IPS-11a (cell line): ENCODE measurements around the gene MALAT1.
"Not testable (repeated sequence)": the region's sequence is repeated elsewhere in the genome, so short reads cannot be mapped to it uniquely, and the experiment has no call there.

Experiments used
- H3K4me3 ChIP-seq: one replicate; pipeline ENCODE4 v1.5.1; 2013; ENCODE audit warnings: low read depth, low read length, control low read depth

The MALAT1 gene

GRCh38 chr11:65498977-65499712 lies at the start of gene MALAT1:
MALAT1 (plus strand) TSS chr11:65499045.
- peak within 1 kb of the TSS; percentile 99 for H3K4me3 ChIP-seq

- H3K4me3 ChIP-seq: not testable (repeated sequence)
Observed at GRCh38 chr11:65451301-65451700, 47.5 kb upstream of the MALAT1 start.

- H3K4me3 ChIP-seq: not testable (repeated sequence)
Observed at GRCh38 chr11:65452259-65452658, 46.6 kb upstream of the MALAT1 start.

DNA sequence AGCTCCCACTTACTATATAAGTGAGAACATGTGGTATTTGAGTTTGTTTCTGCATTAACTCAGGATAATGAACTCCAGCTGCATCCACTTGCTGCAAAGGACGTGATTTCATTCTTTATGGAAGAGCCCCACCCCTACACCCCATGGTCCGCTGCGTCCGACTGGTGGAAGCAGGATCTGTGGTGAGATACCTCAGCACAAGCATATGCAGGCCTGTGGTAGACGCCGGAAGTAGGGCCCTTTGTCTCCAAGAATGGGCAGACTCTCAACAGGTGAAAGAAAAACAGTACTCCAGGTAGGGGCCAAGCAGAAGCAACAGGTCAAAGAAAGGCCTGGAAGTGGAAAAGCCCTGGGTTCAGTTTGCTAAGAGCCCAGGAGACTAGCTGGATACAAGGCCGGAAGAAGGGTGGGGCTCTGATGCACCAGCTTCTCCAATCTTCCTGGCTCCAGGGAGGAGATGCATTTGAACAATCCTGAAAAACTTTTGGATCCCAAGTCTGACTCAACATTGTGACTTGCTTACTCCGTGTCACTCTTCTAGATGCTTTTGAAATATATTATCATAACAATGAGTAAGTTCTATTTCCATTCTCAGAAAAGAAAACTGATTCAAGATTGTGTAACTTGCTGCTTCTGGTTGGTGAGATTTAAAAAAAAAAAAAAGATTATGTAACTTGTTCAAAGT lies 45.9 kb upstream of the MALAT1 start:
- H3K4me3 ChIP-seq: no peak overlapping the region

DNA sequence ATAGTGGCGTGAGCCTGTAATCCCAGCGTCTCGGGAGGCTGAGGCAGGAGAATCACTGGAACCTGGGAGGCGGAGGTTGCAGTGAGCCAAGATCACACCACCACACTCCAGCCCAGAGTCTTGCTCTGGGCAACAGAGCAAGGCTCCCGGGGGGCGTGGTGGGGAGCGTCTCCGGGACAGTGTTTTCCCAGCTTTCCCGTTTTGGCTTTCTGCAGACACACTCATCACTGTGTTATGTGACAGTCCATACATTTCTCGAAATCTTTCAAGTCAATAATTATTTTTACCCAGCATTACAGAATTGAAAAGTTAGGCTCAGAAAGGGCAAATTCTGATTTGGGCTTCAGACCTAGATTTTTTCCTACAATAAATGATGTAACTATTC lies 44.5 kb upstream of the MALAT1 start:
- H3K4me3 ChIP-seq: no peak overlapping the region

GRCh38 chr11:65454696-65455456 lies 44.0 kb upstream of the MALAT1 start:
- H3K4me3 ChIP-seq: no peak overlapping the region

GRCh38 chr11:65456418-65456817 lies 42.4 kb upstream of the MALAT1 start:
- no peak overlapping the region for H3K4me3 ChIP-seq

- H3K4me3 ChIP-seq: no peak overlapping the region
Observed at GRCh38 chr11:65459552-65459951, 39.3 kb upstream of the MALAT1 start.

DNA sequence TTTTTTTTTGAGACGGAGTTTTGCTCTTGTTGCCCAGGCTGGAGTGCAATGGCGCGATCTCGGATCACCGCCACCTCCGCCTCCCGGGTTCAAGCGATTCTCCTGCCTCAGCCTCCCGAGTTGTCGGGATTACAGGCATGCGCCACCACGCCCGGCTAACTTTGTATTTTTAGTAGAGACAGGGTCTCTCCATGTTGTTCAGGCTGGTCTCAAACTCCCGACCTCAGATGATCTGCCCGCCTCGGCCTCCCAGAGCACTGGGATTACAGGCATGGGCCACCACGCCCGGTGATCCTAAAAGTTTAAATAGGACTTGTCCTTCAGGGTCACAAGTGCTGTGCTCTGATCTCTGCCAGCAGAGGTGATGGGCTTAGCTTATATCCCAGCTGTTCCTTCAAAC lies 33.4 kb upstream of the MALAT1 start:
- not testable (repeated sequence) for H3K4me3 ChIP-seq

DNA sequence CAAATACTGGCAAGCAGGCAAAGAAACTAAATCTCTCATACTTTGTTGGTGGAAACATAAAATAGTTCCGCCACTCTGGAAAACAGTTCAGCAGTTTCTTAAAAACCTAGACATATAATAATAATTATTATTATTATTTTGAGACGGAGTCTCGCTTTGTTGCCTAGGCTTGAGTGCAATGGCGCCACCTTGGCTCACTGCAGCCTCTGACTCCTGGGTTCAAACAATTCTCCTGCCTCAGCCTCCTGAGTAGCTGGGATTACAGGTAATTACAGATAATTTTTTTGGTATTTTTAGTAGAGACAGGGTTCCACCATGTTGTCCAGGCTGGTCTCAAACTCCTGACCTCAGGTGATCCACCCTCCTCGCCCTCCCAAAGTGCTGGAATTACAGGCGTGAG lies 31.5 kb upstream of the MALAT1 start:
- not testable (repeated sequence) for H3K4me3 ChIP-seq

GRCh38 chr11:65468874-65469333 lies 29.9 kb upstream of the MALAT1 start:
- H3K4me3 ChIP-seq: no peak overlapping the region

- no peak overlapping the region for H3K4me3 ChIP-seq
Observed at GRCh38 chr11:65470433-65471049, 28.3 kb upstream of the MALAT1 start.

DNA sequence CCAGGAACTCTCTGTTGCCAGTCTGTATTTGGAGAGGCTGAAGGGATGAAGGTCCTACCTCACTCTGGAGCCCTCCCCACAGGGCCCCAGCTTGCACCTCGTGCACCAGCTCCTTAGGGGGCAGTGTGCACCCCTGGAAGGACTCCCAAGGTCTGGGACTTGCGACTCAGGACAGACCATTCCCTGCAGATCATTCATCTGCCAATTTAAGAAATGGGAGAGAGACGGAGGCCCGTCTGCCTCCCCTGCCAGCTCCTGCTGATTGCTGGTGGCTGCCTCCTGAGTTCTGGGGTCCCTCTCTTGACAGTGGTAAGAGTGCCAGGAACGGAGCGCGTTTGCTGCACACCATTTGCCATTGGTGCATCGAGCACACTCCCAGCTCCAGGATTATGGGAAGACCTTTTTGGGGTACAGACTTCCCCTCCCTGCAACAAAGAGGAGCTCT lies 27.4 kb upstream of the MALAT1 start:
- no peak overlapping the region for H3K4me3 ChIP-seq

DNA sequence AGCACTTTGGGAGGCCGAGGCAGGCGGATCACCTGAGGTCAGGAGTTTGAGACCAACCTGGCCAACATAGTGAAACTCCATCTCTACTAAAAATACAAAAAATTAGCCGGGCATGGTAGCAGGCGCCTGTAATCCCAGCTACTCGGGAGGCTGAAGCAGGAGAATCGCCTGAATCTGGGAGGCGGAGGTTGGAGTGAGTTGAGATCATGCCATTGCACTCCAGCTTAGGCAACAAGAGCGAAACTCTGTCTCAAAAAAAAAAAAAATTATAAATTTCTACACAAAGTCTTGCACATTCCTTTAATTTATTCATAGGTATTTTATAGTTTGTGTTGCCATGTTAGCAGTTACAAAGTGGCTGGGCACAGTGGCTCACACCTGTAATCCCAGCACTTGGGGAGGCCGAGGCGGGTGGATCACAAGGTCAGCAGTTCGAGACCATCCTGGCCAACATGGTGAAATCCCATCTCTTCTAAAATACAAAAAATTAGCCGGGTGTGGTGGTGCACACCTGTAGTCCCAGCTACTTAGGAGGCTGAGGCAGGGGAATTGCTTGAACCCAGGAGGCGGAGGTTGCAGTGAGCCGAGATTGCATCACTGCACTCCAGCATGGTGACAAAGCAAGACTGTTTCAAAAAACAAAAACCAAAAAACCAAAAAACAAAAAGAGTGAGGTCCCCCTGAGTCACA lies 26.1 kb upstream of the MALAT1 start:
- not testable (repeated sequence) for H3K4me3 ChIP-seq

GRCh38 chr11:65473278-65473860 lies 25.5 kb upstream of the MALAT1 start:
- H3K4me3 ChIP-seq: no peak overlapping the region

DNA sequence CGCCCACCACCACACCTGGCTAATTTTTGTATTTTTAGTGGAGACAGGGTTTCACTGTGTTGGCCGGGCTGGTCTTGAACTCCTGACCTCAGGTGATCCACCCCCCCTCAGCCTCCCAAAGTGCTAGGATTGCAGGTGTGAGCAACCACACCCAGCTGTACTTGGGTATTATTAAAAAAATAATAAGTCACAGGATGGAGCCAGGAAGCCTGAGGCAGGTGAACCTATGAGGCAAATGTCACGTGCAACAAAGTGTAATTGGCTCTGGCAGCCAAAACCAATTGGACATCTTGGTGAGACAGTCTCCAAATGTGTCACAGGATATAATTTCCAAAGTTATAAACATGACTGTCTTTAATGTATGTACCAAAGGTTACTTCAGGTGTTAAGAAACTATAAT lies 24.0 kb upstream of the MALAT1 start:
- no peak overlapping the region for H3K4me3 ChIP-seq

DNA sequence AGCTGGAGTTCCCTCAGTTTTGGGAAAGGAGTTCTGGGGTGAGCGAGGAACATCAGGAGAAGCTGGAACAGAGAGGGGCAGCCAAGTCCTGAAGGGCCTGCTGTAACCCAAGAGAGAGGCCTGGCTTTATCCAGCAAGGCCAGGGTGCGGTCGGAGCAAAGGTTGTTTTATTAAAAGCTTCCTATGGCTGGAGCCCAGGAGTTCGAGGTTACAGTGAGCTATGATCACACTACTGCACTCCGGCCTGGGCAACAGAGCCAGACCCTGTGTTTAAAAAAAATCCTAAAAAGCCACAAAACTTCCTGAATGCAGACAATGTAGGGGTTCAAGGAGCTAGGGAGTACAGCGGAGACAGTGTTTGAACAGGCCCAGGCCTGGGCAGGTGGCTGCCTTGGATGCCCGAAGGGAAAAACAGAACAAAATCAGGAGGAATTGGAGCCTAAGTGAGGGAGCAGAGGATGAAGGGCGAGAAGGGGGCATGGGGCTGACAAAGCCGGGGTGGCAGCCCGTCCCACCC lies 22.2 kb upstream of the MALAT1 start:
- peak overlapping the region; percentile 74 for H3K4me3 ChIP-seq

DNA sequence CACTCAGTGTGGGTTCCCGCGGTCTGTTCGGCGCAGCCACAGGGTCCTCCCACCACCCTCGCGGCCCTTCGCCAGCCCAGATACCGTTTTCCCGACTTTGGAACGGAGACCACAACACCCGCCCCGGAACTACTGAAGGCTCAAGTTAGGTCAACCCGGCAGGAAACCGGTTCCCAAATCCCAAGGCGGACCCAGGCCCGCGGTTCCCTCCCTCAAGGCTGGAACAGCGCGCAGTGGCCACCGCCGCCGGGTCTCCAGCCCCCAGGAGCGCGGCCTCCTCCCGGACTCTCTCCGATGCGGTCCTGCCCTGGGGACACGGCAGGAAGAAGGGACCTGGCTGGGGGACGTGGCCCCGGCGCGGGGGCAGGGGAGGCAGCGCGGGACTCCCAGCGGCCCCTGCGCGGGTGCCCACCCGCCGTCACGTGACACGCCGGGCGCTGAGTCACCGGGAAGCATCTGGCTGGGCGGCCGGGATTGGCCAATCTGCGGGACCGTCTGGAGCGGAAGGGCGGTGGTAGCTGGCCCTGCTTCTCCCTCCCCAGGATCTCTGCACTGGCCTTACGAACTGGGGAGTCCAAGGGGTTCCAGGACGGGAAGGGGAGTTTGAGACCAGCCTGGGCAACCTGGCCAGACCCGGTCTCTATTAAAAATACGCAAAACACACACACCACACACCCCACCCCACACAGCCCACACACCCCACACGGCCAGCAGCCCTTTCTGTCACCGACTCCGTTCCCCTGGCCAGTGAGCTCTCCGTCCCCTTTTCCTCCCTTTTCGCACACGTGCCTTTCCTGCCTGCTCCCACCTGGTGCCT lies 21.5 kb upstream of the MALAT1 start:
- peak overlapping the region; percentile 74 for H3K4me3 ChIP-seq
